ENCODE data around the gene AP3D1.
"Not testable (repeated sequence)": the region's sequence is repeated elsewhere in the genome, so short reads cannot be mapped to it uniquely, and the experiment has no call there.

Gene AP3D1

GRCh38 chr19:2089001-2089711 is 62.2 kb downstream of the AP3D1 start:
- TF ChIP-seq CTCF (IDR thresholded peaks at IDR 0.05; ENCODE audit: low read depth, low read length) (no peak), POLR2A (IDR thresholded peaks at IDR 0.05; ENCODE audit: extremely low read depth, insufficient read length) (no peak), MYC (IDR thresholded peaks at IDR 0.05; ENCODE audit: low read depth, low read length) (no peak)
- TF ChIP-seq, protein P1, sequence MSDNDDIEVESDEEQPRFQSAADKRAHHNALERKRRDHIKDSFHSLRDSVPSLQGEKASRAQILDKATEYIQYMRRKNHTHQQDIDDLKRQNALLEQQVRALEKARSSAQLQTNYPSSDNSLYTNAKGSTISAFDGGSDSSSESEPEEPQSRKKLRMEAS (IDR thresholded peaks at IDR 0.05; ENCODE audit: low read depth, low read length): no peak
- peak overlapping the region; percentile 32 for H3K4me3 ChIP-seq (ENCODE audit: low read depth, low read length)
- DNase-seq (ENCODE audit: low read depth): peak; percentile 62

DNA sequence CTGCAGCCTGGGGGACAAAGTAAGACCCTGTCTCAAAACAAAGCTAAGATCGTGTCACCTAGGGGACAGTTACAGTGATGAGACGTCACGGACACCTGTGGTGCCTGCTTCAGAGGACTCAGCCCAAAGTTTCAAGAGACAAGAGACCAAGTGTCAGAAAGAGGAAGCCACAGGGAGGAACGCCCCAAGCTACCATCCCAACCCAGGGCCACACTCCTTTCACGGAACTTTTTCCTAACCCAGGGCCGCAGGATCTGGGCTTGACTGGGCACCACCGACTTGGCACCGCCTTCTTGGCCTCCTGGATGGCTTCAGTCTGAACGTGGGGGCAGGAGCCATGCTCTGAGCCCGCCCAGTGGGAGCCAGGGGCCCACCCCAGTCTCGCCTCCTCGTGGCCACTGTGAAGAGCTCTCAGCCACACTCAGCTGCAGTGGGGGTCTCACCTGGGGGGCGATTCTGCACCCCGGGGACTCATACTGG is 63.7 kb downstream of the AP3D1 start:
- DNase-seq (ENCODE audit: low read depth): peak; percentile 72
- no peak for TF ChIP-seq CTCF (IDR thresholded peaks at IDR 0.05; ENCODE audit: low read depth, low read length)
- TF ChIP-seq, protein P1 (IDR thresholded peaks at IDR 0.05; ENCODE audit: low read depth, low read length): no peak
- TF ChIP-seq MYC (IDR thresholded peaks at IDR 0.05; ENCODE audit: low read depth, low read length): no peak
- no peak overlapping the region for H3K4me3 ChIP-seq (ENCODE audit: low read depth, low read length)

GRCh38 chr19:2086695-2087620 is 64.4 kb downstream of the AP3D1 start:
- DNase-seq (ENCODE audit: low read depth): peak; percentile 72
- H3K4me3 ChIP-seq (ENCODE audit: low read depth, low read length): not testable (repeated sequence)

DNA sequence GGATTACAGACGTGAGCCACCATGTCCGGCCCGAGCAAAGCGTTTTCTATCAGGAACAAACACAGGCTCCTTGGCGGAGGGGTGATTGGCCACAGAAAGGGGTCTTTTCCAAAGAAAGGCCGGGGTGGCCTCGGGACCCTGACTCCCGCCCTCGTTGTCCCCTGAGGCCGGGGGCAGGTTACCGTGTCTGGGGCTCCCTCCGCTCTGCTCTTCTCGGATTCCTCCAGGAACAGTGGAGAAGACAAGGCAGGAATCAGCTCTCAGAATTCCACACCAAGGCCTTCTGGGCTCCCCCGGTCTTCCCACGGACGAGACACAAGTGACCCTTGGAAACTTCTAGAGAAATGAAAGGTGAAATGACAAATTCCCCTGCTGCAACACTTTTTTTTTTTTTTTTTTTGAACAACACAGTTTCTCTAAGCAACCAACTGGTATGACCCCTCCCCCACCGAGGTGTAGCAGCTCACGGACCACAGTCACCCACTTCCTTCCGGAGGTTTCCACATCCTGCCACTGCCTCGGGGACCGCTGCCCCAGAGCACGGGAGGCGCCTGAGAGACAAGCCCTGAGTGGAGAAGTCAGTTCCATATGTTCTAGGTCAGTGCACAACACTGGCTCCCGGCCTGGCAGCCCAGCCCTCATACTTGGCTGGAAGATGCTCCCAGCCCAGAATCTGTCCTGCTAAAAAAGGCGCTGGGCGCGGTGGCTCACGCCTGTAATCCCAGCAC is 66.2 kb downstream of the AP3D1 start:
- H3K4me3 ChIP-seq (ENCODE audit: low read depth, low read length): peak overlapping the region; percentile 69
- TF ChIP-seq MYC (IDR thresholded peaks at IDR 0.05; ENCODE audit: low read depth, low read length) (peak; percentile 48), CTCF (IDR thresholded peaks at IDR 0.05; ENCODE audit: low read depth, low read length) (no peak), POLR2A (IDR thresholded peaks at IDR 0.05; ENCODE audit: extremely low read depth, insufficient read length) (peak; percentile 27)
- TF ChIP-seq, protein P1 (IDR thresholded peaks at IDR 0.05; ENCODE audit: low read depth, low read length): peak; percentile 40; the same call in 1 of the 2 replicates
- peak; percentile 96 for DNase-seq (ENCODE audit: low read depth)

DNA sequence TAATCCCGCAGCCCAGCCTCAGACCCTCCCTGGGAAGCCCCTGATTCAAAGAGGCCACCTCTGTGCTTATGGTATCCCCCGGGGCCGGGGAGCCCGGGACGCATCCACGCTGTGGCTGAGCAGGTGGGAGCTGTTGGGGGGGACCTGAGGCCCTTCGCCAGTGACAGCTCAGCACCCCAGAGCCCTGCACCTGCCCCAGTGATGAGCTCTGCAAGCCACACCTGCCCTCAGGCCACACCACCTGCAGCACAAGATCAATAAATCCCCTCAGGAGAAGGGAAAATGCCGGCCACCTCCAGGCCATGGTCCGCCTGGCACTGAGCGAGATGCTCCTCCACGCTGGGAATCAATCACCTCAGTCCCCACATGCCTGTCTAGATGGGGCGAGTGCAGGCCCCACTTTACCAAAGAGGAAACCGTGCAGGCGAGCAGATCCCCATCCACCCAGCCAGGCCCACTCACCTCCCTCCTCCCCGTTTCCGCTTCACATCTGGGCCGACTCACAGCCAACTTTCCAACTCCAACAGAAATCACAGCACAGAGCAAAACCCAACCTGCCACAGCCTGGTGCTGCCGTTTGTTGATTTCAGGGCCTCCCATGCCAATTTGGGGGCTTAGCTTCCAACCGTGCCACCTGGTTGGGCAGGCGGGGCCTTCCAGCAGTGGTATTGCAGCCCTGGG is 68.1 kb downstream of the AP3D1 start:
- H3K4me3 ChIP-seq (ENCODE audit: low read depth, low read length): peak overlapping the region; percentile 69
- TF ChIP-seq, protein P1 (IDR thresholded peaks at IDR 0.05; ENCODE audit: low read depth, low read length): no peak
- no peak for TF ChIP-seq CTCF (IDR thresholded peaks at IDR 0.05; ENCODE audit: low read depth, low read length)
- TF ChIP-seq POLR2A (IDR thresholded peaks at IDR 0.05; ENCODE audit: extremely low read depth, insufficient read length): no peak
- 0 out of 2 replicates have a peak, but pooled peaks have one; percentile 24 for TF ChIP-seq MYC (IDR thresholded peaks at IDR 0.05; ENCODE audit: low read depth, low read length)
- peak; percentile 37 for DNase-seq (ENCODE audit: low read depth)
